Cardiac septum (tissue), 1 donor: Measurements from ENCODE around the gene A1BG. TPM values are rescaled to one million over a fixed set of nuclear protein-coding genes. Genes with fewer than 3 reads are reported as not detected.

ENCODE experiments used
- DNase-seq: peaks from one replicate; pipeline ENCODE4 v3.0.0-alpha.2; 2020; ENCODE audit warnings: low spot score
- intact Hi-C: fragments of 100-400 bp; cut with DNase I; formaldehyde crosslinking; loops from one replicate; pipeline ENCODE4 v1.14.0; 2022
- long read RNA-seq: library from polyadenylated mRNA; unstranded; transcript quantifications from one replicate; pipeline ENCODE4 v2.0.0, GENCODE V29; 2021
- total RNA-seq: library from RNA; stranded (reverse); fragmentation: NEBNext Ultra II Directional; extraction: Animal tissue kit (Norgen Biotek cat#: 25700); gene quantifications from one replicate; pipeline ENCODE4 v1.2.1, GENCODE V29; 2021
- donor health status: DM: no; HTN: no; CAD: no.

The A1BG gene
- total RNA-seq = 5.2 TPM
- long read RNA-seq, partial matches to known transcripts = 0 of 1 reads
- long read RNA-seq, other reads (novel, unspliced or antisense) = 0 of 1 reads

- peak; percentile 55 for DNase-seq
- intact Hi-C loops = no loop called here
Observed at GRCh38 chr19:58352760-58353671, at the start of gene A1BG. Gene A1BG, minus strand, starts transcription at chr19:58353492. Its CDS starts 55 bp downstream, at chr19:58353437.

- intact Hi-C loops = no loop called here
- DNase-seq = peak; percentile 26
Observed at GRCh38 chr19:58401840-58402421, 48.6 kb upstream of the A1BG start.

GRCh38 chr19:58400916-58401839 lies 47.9 kb upstream of the A1BG start:
- intact Hi-C loops = no loop called here
- DNase-seq = peak; percentile 98

GRCh38 chr19:58400316-58400915 lies 47.1 kb upstream of the A1BG start:
- intact Hi-C loops = no loop called here
- DNase-seq = no peak

- DNase-seq = no peak
- intact Hi-C loops = no loop called here
Observed at GRCh38 chr19:58399903-58400302, 46.6 kb upstream of the A1BG start.

GRCh38 chr19:58398545-58398944 lies 45.3 kb upstream of the A1BG start:
- intact Hi-C loops = no loop called here
- DNase-seq = no peak

- DNase-seq = no peak
- intact Hi-C loops = no loop called here
Observed at GRCh38 chr19:58398087-58398486, 44.8 kb upstream of the A1BG start.

- no peak for DNase-seq
- intact Hi-C loops = no loop called here
Observed at GRCh38 chr19:58397533-58398037, 44.3 kb upstream of the A1BG start.

- DNase-seq = no peak
- intact Hi-C loops = no loop called here
Observed at GRCh38 chr19:58396691-58397532, 43.6 kb upstream of the A1BG start.

GRCh38 chr19:58395979-58396627 lies 42.8 kb upstream of the A1BG start:
- DNase-seq = no peak

GRCh38 chr19:58395220-58395978 lies 42.1 kb upstream of the A1BG start, which contains the start of gene RNF225:
Gene RNF225, plus strand, starts transcription at chr19:58395656. Its CDS starts 434 bp downstream, at chr19:58396090.
- intact Hi-C loops = no loop called here

More at GRCh38 chr19:58395979-58396627, 42.8 kb upstream of the A1BG start:
- intact Hi-C loops = no loop called here

GRCh38 chr19:58394821-58395219 lies 41.5 kb upstream of the A1BG start:
- intact Hi-C loops = no loop called here
- DNase-seq = no peak

More at GRCh38 chr19:58395220-58395978, 42.1 kb upstream of the A1BG start, which contains the start of gene RNF225:
- DNase-seq = no peak

- no peak for DNase-seq
- intact Hi-C loops = no loop called here
Observed at GRCh38 chr19:58393725-58394033, 40.4 kb upstream of the A1BG start.

GRCh38 chr19:58392945-58393724 lies 39.8 kb upstream of the A1BG start:
- intact Hi-C loops = no loop called here
- no peak for DNase-seq

GRCh38 chr19:58388175-58388526 lies 34.9 kb upstream of the A1BG start:
- no peak for DNase-seq
- intact Hi-C loops = no loop called here

- intact Hi-C loops = no loop called here
- DNase-seq = no peak
Observed at GRCh38 chr19:58387338-58388174, 34.3 kb upstream of the A1BG start.
